ENCODE measurements around the gene SHROOM3. TPM values are rescaled to one million over a fixed set of nuclear protein-coding genes. Genes with fewer than 3 reads are reported as not detected.

The SHROOM3 gene
- total RNA-seq, 3 donors from 2014 or later: 105 to 263 (median 158) TPM

DNA sequence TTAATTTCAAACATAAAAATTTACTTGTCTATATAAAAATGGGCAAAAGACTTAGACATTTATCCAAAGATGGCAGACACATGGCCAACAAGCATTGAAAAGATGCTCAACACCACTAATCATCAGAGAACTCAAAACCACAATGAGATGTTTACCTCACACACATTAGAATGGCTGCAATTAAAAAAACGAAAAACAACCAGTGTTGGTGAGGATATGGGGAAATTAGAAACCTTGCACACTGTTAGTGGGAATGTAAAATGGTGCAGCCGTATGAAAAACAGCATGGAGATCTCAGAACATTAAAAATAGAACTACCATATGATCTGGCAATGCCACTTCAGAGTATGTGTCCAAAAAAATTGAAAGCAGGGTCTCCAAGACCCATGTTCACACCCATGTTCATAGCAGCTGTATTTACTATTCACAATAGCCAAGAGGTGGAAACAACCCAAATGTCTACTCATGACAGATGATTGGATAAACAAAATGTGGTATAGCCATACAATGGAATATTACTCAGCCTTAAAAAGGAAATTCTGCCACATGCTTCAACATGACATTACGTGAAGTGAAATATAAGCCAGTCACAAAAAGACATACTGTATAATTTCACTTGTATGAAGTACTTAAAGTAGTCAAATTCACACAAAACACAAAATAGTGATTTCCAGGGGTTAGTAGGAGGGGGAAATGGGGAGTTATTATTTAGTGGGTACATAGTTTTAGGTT is 316.7 kb downstream of the SHROOM3 start:
- TF ChIP-seq, protein P1, sequence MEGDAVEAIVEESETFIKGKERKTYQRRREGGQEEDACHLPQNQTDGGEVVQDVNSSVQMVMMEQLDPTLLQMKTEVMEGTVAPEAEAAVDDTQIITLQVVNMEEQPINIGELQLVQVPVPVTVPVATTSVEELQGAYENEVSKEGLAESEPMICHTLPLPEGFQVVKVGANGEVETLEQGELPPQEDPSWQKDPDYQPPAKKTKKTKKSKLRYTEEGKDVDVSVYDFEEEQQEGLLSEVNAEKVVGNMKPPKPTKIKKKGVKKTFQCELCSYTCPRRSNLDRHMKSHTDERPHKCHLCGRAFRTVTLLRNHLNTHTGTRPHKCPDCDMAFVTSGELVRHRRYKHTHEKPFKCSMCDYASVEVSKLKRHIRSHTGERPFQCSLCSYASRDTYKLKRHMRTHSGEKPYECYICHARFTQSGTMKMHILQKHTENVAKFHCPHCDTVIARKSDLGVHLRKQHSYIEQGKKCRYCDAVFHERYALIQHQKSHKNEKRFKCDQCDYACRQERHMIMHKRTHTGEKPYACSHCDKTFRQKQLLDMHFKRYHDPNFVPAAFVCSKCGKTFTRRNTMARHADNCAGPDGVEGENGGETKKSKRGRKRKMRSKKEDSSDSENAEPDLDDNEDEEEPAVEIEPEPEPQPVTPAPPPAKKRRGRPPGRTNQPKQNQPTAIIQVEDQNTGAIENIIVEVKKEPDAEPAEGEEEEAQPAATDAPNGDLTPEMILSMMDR (IDR thresholded peaks at IDR 0.05): no peak
- ATAC-seq (no peak), DNase-seq (no peak)
- H3K4me1 ChIP-seq (ENCODE audit: low read depth): no peaks in the 10 kb centered on the region
- no peaks in the 10 kb centered on the region for H3K36me3 ChIP-seq (ENCODE audit: low read depth)
- H3K4me3 ChIP-seq: no peak overlapping the region
- intact Hi-C loops (cut with DNase I, micrococcal nuclease): loop anchor here in 1 of 2 donors (10.0 kb wide), 1 partner anchor 317 kb away; the partner anchor contains the start of gene SHROOM3
- no peaks in the 10 kb centered on the region for H3K9me3 ChIP-seq

DNA sequence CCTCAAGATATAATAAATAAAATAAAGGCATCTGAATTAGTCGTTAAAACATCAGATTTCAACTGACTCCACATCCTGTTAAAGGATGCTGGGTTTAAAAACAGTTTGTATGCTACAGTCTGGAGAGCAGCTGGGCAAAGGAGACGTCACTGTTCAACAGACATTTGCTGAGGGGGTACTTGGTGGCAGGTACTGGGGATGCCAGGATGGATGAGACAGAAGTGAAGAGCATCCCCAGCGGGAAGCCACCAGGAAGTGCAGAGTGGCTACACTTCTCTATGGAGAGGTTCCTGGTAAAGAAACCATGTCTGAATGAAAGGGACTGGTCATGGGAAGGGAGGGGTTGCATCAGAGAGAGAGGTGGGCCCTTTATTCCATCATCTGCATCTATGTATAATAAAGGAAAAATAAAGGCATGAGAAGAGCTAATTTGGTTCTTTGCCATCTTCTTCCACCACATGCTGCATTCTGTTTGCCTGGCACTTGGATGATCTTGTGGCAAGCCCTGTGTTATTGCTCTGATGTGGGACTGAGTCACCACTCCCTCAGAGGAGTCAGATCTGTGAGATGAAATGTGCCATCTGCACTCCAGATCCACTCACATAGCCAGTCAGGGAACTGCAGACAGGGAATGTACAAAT is 318.0 kb downstream of the SHROOM3 start:
- Histone ChIP-seq H3K36me3 (ENCODE audit: low read depth) (no peaks in the 10 kb centered on the region), H3K9me3 (no peaks in the 10 kb centered on the region), H3K4me3 (no peak overlapping the region), H3K4me1 (ENCODE audit: low read depth) (no peaks in the 10 kb centered on the region)
- DNase-seq (no peak), ATAC-seq (peak; percentile 58)
- TF ChIP-seq, protein P1 (IDR thresholded peaks at IDR 0.05): no peak
- intact Hi-C loops (cut with DNase I, micrococcal nuclease): loop anchor here in 1 of 2 donors (10.0 kb wide), 1 partner anchor 318 kb away; the partner anchor contains the start of gene SHROOM3

DNA sequence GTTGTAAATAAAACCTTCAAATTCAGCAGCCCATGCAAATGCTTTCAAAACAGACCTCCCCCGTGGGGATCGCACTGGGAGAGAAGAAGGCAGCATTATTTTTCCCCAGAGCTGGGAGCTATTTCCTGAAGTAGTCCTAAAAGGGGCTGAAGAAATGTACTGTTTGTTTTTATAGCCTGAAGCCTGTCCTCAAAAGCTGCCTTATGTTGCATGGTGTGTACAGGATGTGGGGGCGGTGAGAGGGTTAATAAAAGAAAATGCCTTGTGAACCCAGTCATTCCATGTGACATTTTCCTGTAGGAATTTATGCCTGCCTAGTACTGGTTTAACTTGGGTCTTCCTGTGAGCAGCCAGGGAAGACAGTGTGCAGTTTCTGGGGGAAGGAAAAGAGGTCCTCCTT is 318.8 kb downstream of the SHROOM3 start:
- intact Hi-C loops (cut with DNase I, micrococcal nuclease): loop anchor here in 1 of 2 donors (10.0 kb wide), 1 partner anchor 319 kb away; the partner anchor contains the start of gene SHROOM3
- H3K9me3 ChIP-seq: no peaks in the 10 kb centered on the region
- no peaks in the 10 kb centered on the region for H3K4me1 ChIP-seq (ENCODE audit: low read depth)
- no peaks in the 10 kb centered on the region for H3K36me3 ChIP-seq (ENCODE audit: low read depth)
- DNase-seq: no peak
- no peak for ATAC-seq
- TF ChIP-seq, protein P1 (IDR thresholded peaks at IDR 0.05): no peak
- no peak overlapping the region for H3K4me3 ChIP-seq

DNA sequence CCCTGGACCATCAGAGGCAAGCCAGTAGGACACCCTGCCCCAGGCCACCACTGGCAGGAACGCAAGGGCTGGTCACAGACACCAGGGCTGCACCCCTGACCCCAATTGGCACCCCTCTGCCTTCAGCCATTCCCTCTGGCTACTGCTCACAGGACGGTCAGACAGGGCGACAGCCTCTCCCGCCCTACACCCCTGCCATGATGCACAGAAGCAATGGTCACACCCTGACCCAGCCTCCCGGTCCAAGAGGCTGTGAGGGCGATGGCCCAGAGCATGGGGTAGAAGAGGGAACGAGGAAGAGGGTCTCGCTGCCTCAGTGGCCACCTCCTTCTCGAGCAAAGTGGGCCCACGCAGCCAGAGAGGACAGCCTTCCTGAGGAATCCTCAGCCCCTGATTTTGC is 319.4 kb downstream of the SHROOM3 start:
- ATAC-seq (peak; percentile 3), DNase-seq (no peak)
- H3K36me3 ChIP-seq (ENCODE audit: low read depth): no peaks in the 10 kb centered on the region
- H3K4me1 ChIP-seq (ENCODE audit: low read depth): no peaks in the 10 kb centered on the region
- no peaks in the 10 kb centered on the region for H3K9me3 ChIP-seq
- no peak overlapping the region for H3K4me3 ChIP-seq
- intact Hi-C loops (cut with DNase I, micrococcal nuclease): loop anchor here in 1 of 2 donors (10.0 kb wide), 1 partner anchor 320 kb away; the partner anchor contains the start of gene SHROOM3
- TF ChIP-seq, protein P1 (IDR thresholded peaks at IDR 0.05): no peak

DNA sequence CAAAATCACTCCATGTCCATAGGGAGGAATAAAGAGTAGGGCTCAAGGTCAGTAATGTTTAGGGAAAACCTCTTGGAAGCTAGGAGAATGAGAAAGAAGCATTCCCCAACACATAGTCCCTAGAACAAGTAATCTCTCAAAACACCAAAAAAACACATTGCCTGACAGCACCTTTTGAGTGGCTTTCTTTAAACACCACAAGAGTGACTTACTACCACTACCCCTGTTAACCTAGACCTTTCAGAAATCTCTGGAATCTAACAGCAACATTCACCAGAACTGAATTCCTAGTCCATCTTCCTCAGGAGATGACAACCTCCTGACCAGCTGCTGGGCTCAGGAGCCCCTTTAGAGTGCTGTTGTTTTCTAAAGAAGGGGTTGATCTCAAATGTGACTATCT is 320.7 kb downstream of the SHROOM3 start:
- no peaks in the 10 kb centered on the region for H3K4me1 ChIP-seq (ENCODE audit: low read depth)
- H3K9me3 ChIP-seq: no peaks in the 10 kb centered on the region
- ATAC-seq: no peak
- intact Hi-C loops (cut with DNase I, micrococcal nuclease): loop anchor here (5.0 to 10.0 kb wide), 2 partner anchors 243 to 321 kb away; partner anchors contain the start of gene SHROOM3 (in 1 of the 2)
- DNase-seq: no peak
- TF ChIP-seq, protein P1 (IDR thresholded peaks at IDR 0.05): no peak
- no peaks in the 10 kb centered on the region for H3K36me3 ChIP-seq (ENCODE audit: low read depth)
- H3K4me3 ChIP-seq: no peak overlapping the region

Data from mucosa of descending colon (tissue), 3 donors.